ENCODE data around the gene CASZ1.

DNA sequence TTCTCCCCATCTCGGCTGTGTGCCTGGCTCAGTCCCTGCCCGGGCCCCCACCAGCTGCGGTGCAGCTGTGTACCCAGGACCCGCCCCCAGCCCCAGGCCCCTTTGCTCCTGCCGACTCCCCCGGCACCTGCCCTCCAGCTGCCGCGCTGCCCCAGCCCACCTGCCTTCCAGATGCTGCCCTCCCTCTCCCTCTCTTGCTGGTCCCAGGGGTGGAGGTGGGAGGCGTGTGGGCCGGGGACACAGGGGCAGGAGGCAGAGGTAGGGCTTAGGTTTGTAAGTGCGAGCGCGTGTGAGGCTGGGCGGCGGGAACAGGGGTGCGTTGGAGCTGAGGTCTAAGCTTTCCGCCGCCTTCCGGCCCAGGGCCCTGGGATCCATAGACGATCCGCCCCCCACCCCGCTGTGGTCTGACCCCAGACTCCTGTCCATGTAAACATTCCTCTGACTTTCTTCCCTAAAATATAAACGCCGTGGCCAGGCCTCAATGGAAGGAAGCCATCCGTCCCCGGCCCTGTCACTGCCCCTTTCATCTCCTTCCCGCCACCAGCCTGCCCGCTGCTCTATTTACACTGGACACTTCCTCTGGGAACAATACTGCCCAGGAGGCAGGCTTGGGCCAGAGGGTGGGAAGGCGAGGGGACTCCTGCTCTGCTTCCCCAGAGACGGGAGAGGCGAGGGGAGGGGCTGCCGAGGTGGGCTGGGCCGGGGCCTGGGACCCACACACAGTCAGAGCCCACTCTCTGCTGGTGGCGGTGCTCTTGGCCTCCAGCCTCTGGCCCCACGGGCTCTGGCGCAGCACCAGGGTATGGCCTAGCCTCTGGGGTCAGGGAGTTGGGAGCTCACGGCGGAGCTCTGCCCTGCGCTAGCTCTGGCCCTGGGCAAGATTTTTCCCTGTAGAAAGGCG lies 128.3 kb downstream of the CASZ1 start:
- TF ChIP-seq, protein P1, sequence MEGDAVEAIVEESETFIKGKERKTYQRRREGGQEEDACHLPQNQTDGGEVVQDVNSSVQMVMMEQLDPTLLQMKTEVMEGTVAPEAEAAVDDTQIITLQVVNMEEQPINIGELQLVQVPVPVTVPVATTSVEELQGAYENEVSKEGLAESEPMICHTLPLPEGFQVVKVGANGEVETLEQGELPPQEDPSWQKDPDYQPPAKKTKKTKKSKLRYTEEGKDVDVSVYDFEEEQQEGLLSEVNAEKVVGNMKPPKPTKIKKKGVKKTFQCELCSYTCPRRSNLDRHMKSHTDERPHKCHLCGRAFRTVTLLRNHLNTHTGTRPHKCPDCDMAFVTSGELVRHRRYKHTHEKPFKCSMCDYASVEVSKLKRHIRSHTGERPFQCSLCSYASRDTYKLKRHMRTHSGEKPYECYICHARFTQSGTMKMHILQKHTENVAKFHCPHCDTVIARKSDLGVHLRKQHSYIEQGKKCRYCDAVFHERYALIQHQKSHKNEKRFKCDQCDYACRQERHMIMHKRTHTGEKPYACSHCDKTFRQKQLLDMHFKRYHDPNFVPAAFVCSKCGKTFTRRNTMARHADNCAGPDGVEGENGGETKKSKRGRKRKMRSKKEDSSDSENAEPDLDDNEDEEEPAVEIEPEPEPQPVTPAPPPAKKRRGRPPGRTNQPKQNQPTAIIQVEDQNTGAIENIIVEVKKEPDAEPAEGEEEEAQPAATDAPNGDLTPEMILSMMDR (IDR thresholded peaks at IDR 0.05): no peak
- TF ChIP-seq FOXP1 (CRISPR knock-in tag; IDR thresholded peaks at IDR 0.05; ENCODE audit: borderline replicate concordance): no peak

Data from WTC11 (cell line).